DMS 273 (cell line): Measurements from ENCODE around the gene SCOC.
"Not testable (repeated sequence)": the region's sequence is repeated elsewhere in the genome, so short reads cannot be mapped to it uniquely, and the experiment has no call there.

Experiments
- DNase-seq: peaks from one replicate; lab custom pipeline; 2025; ENCODE audit not compliant: unreplicated experiment; lab: John Stamatoyannopoulos, UW

The SCOC gene

GRCh38 chr4:140359562-140360427 lies 13.7 kb upstream of the SCOC start:
- peak; percentile 89 for DNase-seq

- no peak for DNase-seq
These were observed 12.3 kb upstream of the SCOC start for GRCh38 chr4:140361099-140361498.

- no peak for DNase-seq
These were observed 10.4 kb upstream of the SCOC start for GRCh38 chr4:140363051-140363450.

DNA sequence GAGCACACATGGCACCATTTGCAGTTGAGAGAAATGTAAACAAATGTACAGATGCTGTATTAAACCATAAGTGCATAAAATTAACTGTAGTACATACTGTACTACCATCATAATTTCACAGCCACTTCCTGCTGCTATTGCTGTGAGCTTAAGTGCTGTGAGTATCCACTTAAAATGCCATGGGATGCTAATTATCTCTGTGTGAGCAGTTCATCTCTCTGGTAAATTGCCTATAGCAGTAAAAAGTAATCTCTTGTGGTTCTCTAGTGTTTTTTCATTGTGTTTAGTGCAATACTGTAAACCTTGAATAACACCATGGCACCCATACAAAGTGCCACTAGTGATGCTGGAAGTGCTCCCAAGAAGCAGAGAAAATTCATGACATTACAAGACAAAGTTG lies 9.9 kb upstream of the SCOC start:
- no peak for DNase-seq

- DNase-seq: no peak
These were observed 5.7 kb upstream of the SCOC start for GRCh38 chr4:140367738-140368137.

DNA sequence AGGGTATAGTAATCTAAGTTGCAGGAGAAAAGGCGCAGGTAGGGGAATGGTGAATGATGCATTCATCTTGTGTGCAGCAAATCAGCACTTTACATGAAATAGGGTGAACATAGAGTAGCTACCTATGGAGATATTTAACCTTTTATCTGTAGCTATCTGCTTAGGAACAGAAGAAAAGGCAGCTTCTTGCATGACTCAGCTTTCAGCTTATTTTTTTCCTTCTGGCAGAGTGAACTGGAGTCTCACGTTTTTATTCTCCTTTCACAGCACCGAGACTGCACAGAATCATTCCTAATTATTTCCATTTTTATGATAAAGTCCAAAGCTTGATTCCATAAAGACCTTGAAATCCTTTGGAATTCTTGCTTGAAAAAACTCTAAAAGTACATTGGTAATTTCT lies 4.8 kb upstream of the SCOC start:
- DNase-seq: no peak

GRCh38 chr4:140372751-140373327 lies 607 bp upstream of the SCOC start:
- DNase-seq: peak; percentile 54

DNA sequence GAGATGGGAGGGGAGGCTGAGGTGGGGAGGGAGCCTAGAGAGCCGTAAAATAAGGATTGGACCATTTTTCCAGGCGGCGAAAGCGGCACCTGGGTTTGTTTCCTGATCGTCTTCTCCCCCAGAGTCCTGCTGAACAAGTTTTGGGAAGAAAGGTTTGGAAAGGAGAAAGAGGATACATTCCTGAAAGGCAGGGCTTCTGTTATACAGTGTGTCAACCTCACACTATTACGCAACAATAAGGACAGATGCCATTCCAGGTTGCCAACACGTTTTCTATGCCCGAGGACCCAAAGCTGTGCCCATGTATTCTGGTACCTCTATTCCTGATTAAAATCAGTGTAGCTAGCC lies 658 bp downstream of the SCOC start:
- DNase-seq: peak; percentile 59

- DNase-seq: no peak
These were observed 9.3 kb downstream of the SCOC start for GRCh38 chr4:140382732-140383131.

- no peak for DNase-seq
These were observed 14.6 kb downstream of the SCOC start for GRCh38 chr4:140388015-140388414.

- DNase-seq: no peak
These were observed 22.2 kb downstream of the SCOC start for GRCh38 chr4:140395668-140396067.

DNA sequence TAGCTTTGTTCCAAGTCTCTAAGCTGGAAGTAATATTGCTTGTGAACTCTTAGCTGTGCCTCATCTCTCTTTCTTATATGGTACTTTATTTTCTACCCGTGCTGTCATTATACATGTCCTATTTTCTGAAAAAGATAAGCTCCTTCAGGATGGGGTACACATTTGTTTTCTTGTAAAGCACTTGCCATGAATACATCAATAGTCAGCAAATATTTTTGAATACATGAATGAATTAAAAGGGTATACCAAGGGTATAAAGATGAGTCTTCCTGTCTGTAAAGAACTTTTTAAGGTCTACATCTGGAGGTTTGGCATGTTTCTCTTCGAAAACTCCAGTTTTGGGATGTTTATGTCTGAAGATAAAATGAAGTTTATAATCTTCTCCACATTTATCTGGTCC lies 26.7 kb downstream of the SCOC start:
- no peak for DNase-seq

- no peak for DNase-seq
These were observed 32.8 kb downstream of the SCOC start for GRCh38 chr4:140406292-140406691.

DNA sequence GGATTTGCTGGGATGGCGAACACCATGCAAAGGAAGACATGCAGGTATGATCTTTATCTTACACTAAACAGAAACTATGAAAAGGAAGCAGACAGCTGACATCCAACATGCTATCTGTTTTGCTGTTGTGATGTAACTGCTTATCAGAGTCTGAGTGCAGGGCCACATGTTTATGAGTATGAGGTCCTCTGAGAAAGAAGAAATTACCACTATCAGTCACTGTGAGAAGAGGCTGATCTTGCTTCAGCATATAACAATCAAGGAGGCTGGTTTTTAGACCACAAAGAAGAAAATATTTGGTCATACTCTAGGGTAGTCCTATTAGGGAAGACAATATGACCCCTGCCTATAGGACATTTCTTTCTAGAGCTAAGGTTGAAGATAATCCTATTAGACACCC lies 35.5 kb downstream of the SCOC start:
- no peak for DNase-seq

GRCh38 chr4:140413130-140413969 lies 39.9 kb downstream of the SCOC start:
- not testable (repeated sequence) for DNase-seq

GRCh38 chr4:140423106-140423505 lies 49.7 kb downstream of the SCOC start:
- DNase-seq: no peak

- peak; percentile 79 for DNase-seq
These were observed 53.2 kb downstream of the SCOC start for GRCh38 chr4:140426610-140427105.

DNA sequence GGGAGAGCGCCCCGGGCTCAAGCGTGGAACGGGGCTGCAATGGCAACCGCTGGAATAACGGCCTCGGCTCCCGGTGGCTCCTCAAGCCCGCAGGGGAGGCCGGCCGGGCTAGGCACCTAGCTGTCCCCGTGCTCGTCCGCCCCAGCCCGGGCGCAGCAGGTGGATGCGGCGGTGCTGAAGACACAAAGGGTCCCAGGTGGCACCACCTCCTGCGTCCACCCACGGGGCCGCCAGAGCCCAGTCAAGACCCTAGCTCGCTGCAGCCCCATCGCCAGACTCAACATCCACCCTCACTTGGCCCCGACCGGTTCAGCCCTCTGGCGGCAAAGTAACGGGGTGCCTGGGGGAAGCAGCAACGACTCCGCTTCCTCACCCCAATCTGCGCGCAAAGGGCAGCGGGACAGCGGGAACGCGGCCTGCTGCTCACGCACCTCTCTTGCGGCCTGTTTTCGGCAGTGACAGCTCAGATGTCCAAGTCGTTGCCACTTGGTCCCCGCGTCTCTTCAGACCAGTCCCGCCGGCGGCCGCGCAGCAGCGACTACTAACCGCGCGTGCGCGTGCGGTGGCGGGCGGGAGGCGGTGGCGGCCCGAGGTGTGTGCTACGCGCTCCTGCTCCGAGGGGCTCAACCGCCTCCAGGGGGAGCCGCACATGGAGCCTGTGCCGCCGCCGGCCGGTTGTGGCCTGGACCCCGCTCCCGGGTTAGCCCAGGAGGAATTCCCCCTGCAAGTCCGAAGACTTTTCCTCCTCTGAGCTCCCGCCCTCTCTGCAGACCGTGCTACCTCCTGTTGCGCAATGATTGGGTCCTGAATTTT lies 53.9 kb downstream of the SCOC start, which contains the start of gene CLGN:
CLGN (minus strand) TSS at position 543 of the 813 bp plus-strand sequence. CDS start 14,570 bp downstream, outside the sequence.
- DNase-seq: peak; percentile 89

DNA sequence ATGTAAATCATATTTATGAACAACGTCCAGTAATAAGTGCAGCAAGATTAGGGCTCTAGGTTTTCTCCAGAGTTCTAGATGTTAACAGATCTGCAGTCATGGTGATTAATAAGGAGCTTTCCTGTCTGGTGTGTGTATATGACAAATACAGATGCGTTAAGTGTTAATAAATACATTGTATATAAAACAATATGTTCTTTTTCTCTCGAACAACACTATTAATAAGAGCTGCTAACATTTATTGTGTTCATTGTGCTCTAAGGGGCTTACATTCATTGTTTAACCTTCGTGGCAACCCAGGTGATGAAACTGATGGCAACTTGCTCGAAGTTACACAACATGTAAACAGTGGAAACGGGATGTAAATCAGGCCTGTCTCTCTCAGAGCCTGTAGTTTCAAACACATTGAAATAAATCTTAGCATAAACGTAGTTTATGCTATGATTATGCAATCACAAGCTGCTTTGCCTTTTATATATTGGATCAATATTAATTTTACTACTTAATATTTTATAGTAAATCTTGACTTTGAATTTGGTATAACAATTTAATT lies 54.5 kb downstream of the SCOC start:
- peak; percentile 15 for DNase-seq
